ENCODE measurements around the gene NACA.

NACA gene

GRCh38 chr12:56718636-56719035 is 6.5 kb downstream of the NACA start:
- no peak overlapping the region for H3K9ac ChIP-seq (ENCODE audit: low read length)
- H3K79me2 ChIP-seq (ENCODE audit: low read length): peaks cover 90% of the 10 kb centered on the region
- no peaks in the 10 kb centered on the region for H3K9me3 ChIP-seq (ENCODE audit: insufficient read depth, low read length)
- no peak overlapping the region for H3K27ac ChIP-seq (ENCODE audit: low read length)
- no peaks in the 10 kb centered on the region for H3K27me3 ChIP-seq (ENCODE audit: low read depth, low read length)
- no peak overlapping the region for H2AFZ ChIP-seq (ENCODE audit: low read depth, low read length)
- peaks cover 49% of the 10 kb centered on the region for H3K4me1 ChIP-seq (ENCODE audit: low read length)
- TF ChIP-seq EZH2phosphoT487 (IDR thresholded peaks at IDR 0.05; ENCODE audit: low read depth) (no peak), CTCF (IDR thresholded peaks at IDR 0.05; ENCODE audit: low read depth, low read length) (no peak)
- peaks cover 74% of the 10 kb centered on the region for H3K36me3 ChIP-seq (replicated peaks; ENCODE audit: low read depth, low read length)
- H3K4me2 ChIP-seq (ENCODE audit: low read length): no peak overlapping the region
- no peak overlapping the region for H3K4me3 ChIP-seq (ENCODE audit: low read length)
- H4K20me1 ChIP-seq (ENCODE audit: insufficient read depth, low read length): peaks cover 99% of the 10 kb centered on the region

GRCh38 chr12:56718149-56718548 is 7.0 kb downstream of the NACA start:
- TF ChIP-seq EZH2phosphoT487 (IDR thresholded peaks at IDR 0.05; ENCODE audit: low read depth): no peak
- TF ChIP-seq CTCF (IDR thresholded peaks at IDR 0.05; ENCODE audit: low read depth, low read length): no peak
- H3K4me1 ChIP-seq (ENCODE audit: low read length): peaks cover 45% of the 10 kb centered on the region
- H3K4me2 ChIP-seq (ENCODE audit: low read length): no peak overlapping the region
- H3K27ac ChIP-seq (ENCODE audit: low read length): no peak overlapping the region
- peaks cover 85% of the 10 kb centered on the region for H3K79me2 ChIP-seq (ENCODE audit: low read length)
- H3K36me3 ChIP-seq (replicated peaks; ENCODE audit: low read depth, low read length): peaks cover 74% of the 10 kb centered on the region
- no peak overlapping the region for H3K9ac ChIP-seq (ENCODE audit: low read length)
- H2AFZ ChIP-seq (ENCODE audit: low read depth, low read length): no peak overlapping the region
- no peaks in the 10 kb centered on the region for H3K27me3 ChIP-seq (ENCODE audit: low read depth, low read length)
- H3K4me3 ChIP-seq (ENCODE audit: low read length): no peak overlapping the region
- H4K20me1 ChIP-seq (ENCODE audit: insufficient read depth, low read length): peaks cover 94% of the 10 kb centered on the region
- H3K9me3 ChIP-seq (ENCODE audit: insufficient read depth, low read length): no peaks in the 10 kb centered on the region

GRCh38 chr12:56716933-56717880 is 7.9 kb downstream of the NACA start:
- no peak overlapping the region for H3K4me2 ChIP-seq (ENCODE audit: low read length)
- H3K27me3 ChIP-seq (ENCODE audit: low read depth, low read length): no peaks in the 10 kb centered on the region
- no peak for TF ChIP-seq CTCF (IDR thresholded peaks at IDR 0.05; ENCODE audit: low read depth, low read length)
- no peaks in the 10 kb centered on the region for H3K9me3 ChIP-seq (ENCODE audit: insufficient read depth, low read length)
- no peak overlapping the region for H3K9ac ChIP-seq (ENCODE audit: low read length)
- H2AFZ ChIP-seq (ENCODE audit: low read depth, low read length): no peak overlapping the region
- no peak overlapping the region for H3K4me3 ChIP-seq (ENCODE audit: low read length)
- H3K36me3 ChIP-seq (replicated peaks; ENCODE audit: low read depth, low read length): peaks cover 74% of the 10 kb centered on the region
- H3K79me2 ChIP-seq (ENCODE audit: low read length): peaks cover 76% of the 10 kb centered on the region
- peaks cover 85% of the 10 kb centered on the region for H4K20me1 ChIP-seq (ENCODE audit: insufficient read depth, low read length)
- peaks cover 35% of the 10 kb centered on the region for H3K4me1 ChIP-seq (ENCODE audit: low read length)
- no peak overlapping the region for H3K27ac ChIP-seq (ENCODE audit: low read length)

GRCh38 chr12:56716458-56716857 is 8.6 kb downstream of the NACA start:
- H3K4me1 ChIP-seq (ENCODE audit: low read length): peaks cover 28% of the 10 kb centered on the region
- no peak for TF ChIP-seq EZH2phosphoT487 (IDR thresholded peaks at IDR 0.05; ENCODE audit: low read depth)
- peaks cover 70% of the 10 kb centered on the region for H3K36me3 ChIP-seq (replicated peaks; ENCODE audit: low read depth, low read length)
- peaks cover 79% of the 10 kb centered on the region for H4K20me1 ChIP-seq (ENCODE audit: insufficient read depth, low read length)
- H3K4me2 ChIP-seq (ENCODE audit: low read length): no peak overlapping the region
- H3K27ac ChIP-seq (ENCODE audit: low read length): no peak overlapping the region
- no peak overlapping the region for H2AFZ ChIP-seq (ENCODE audit: low read depth, low read length)
- H3K9me3 ChIP-seq (ENCODE audit: insufficient read depth, low read length): no peaks in the 10 kb centered on the region
- H3K9ac ChIP-seq (ENCODE audit: low read length): no peak overlapping the region
- H3K4me3 ChIP-seq (ENCODE audit: low read length): no peak overlapping the region
- no peaks in the 10 kb centered on the region for H3K27me3 ChIP-seq (ENCODE audit: low read depth, low read length)
- peaks cover 68% of the 10 kb centered on the region for H3K79me2 ChIP-seq (ENCODE audit: low read length)

Data from OCI-LY3 (cell line).